ENCODE data around the gene OR52W1.
"Not testable (repeated sequence)": the region's sequence is repeated elsewhere in the genome, so short reads cannot be mapped to it uniquely, and the experiment has no call there.

Gene OR52W1

GRCh38 chr11:6216501-6216900 lies 17.5 kb downstream of the OR52W1 start:
- no peak for DNase-seq (ENCODE audit: low read depth in 4 of 4, low spot score in 1 of 4)

- no peak for DNase-seq (ENCODE audit: low read depth in 4 of 4, low spot score in 1 of 4)
Measured at GRCh38 chr11:6217722-6218121, 18.7 kb downstream of the OR52W1 start.

- DNase-seq (ENCODE audit: low read depth in 4 of 4, low spot score in 1 of 4) = no peak
Measured at GRCh38 chr11:6219359-6219758, 20.3 kb downstream of the OR52W1 start.

GRCh38 chr11:6223854-6224253 lies 24.8 kb downstream of the OR52W1 start:
- DNase-seq (ENCODE audit: low read depth in 4 of 4, low spot score in 1 of 4) = no peak

GRCh38 chr11:6224421-6224820 lies 25.4 kb downstream of the OR52W1 start:
- DNase-seq (ENCODE audit: low read depth in 4 of 4, low spot score in 1 of 4) = no peak

GRCh38 chr11:6225024-6225423 lies 26.0 kb downstream of the OR52W1 start:
- no peak for DNase-seq (ENCODE audit: low read depth in 4 of 4, low spot score in 1 of 4)

- DNase-seq (ENCODE audit: low read depth in 4 of 4, low spot score in 1 of 4) = no peak
Measured at GRCh38 chr11:6225896-6226295, 26.9 kb downstream of the OR52W1 start.

GRCh38 chr11:6228520-6228919 lies 29.5 kb downstream of the OR52W1 start:
- no peak for DNase-seq (ENCODE audit: low read depth in 4 of 4, low spot score in 1 of 4)

GRCh38 chr11:6229911-6230310 lies 30.9 kb downstream of the OR52W1 start:
- no peak for DNase-seq (ENCODE audit: low read depth in 4 of 4, low spot score in 1 of 4)

GRCh38 chr11:6232899-6233298 lies 33.9 kb downstream of the OR52W1 start:
- no peak for DNase-seq (ENCODE audit: low read depth in 4 of 4, low spot score in 1 of 4)

DNA sequence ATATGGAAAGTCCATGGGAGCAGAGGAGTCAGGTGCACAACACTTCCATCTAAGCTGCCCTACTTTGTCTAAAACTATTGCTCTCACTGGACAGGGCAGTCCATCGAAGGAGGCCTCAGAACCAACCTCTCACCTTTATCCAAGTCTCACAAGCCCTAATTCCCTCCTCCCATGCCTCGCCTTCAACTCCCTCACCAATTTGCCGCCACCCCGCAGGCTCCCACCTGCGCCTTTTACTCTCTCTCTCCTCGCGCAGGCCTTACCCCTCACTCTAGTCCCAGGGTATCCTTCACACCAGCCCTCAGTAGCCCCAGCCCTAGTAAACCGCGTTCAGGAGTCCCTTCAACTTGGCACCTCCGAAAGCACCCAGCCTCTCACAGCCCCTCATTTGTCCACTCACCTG lies 35.0 kb downstream of the OR52W1 start:
- DNase-seq (ENCODE audit: low read depth in 4 of 4, low spot score in 1 of 4) = no peak

GRCh38 chr11:6234387-6235107 lies 35.5 kb downstream of the OR52W1 start, which contains the start of gene FHIP1B:
Gene FHIP1B, minus strand, starts transcription at chr11:6234636. Its CDS starts 10,120 bp downstream, at chr11:6224516.
- peak; percentile 94 to 99 (median 98) for DNase-seq (ENCODE audit: low read depth in 4 of 4, low spot score in 1 of 4)

DNA sequence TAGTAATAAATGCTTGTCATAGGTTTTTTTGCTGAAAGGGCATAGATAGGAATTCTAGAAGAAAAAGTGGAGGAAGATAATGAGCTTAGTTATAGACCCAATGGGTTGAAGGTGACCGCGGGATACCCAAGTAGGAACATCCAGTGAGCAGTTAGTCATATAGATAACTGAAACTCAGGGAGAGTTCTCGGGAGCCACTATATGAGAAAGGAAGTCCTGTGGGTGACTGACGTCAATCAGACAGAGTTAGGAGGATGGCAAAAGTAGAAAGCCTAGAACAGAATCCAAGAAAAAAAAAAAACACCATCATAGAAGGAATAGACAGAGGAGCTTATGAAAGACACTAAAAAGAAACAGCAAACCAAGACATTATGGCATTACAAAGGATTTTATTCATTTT lies 38.2 kb downstream of the OR52W1 start:
- no peak for DNase-seq (ENCODE audit: low read depth in 4 of 4, low spot score in 1 of 4)

DNA sequence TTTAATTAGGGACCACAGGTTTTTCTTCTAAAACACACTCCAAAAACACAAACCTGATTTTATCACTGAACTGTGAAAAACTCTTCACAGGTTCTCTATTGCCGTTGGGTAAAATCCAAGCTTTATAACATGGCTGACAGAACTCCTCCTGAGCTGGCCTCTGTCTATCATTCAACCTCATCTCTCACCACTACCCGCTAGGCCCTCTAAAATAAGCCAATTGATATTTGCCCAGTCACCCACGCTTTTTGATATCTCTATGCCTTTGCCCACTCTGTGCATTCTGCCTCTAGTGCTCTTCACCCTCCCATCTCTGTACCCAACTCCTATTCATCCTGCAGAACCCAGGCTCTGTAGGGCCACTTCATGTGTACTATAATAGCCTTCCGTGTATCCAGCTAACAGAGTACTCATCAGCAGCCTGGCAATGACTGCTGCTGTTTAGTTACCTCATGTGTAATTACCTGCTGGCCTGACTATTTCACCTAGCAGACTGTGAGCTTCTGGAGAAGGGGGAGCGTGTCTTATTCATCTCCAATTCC lies 38.8 kb downstream of the OR52W1 start:
- DNase-seq (ENCODE audit: low read depth in 4 of 4, low spot score in 1 of 4) = no peak

DNA sequence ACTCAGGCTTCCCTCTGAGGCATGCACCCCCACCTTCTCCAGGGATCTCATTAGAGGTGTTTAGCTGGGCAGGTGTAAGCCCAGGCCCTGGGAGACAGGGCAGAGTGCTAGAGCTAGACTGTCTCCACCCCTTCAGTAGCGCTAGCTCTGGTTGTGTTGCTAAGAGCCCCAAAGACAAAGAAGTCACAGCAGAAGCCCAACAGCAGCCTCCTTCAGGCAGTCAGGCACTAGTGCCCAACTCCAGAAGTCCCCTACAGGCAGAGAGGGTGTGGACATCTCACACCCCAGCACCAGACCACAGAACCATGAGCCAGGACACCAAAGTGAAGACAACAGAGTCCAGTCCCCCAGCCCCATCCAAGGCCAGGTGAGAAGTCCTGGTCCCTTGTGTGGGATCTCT lies 39.9 kb downstream of the OR52W1 start, which contains the start of gene CNGA4:
Gene CNGA4 (plus strand): TSS at position 188 of the 400 bp plus-strand sequence. CDS start 118 bp downstream, at position 306.
- no peak for DNase-seq (ENCODE audit: low read depth in 4 of 4, low spot score in 1 of 4)

DNA sequence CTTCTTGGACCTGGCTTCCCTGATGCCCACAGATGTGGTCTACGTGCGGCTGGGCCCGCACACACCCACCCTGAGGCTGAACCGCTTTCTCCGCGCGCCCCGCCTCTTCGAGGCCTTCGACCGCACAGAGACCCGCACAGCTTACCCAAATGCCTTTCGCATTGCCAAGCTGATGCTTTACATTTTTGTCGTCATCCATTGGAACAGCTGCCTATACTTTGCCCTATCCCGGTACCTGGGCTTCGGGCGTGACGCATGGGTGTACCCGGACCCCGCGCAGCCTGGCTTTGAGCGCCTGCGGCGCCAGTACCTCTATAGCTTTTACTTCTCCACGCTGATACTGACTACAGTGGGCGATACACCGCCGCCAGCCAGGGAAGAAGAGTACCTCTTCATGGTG lies 41.1 kb downstream of the OR52W1 start:
- DNase-seq (ENCODE audit: low read depth in 4 of 4, low spot score in 1 of 4) = no peak

- no peak for DNase-seq (ENCODE audit: low read depth in 4 of 4, low spot score in 1 of 4)
Measured at GRCh38 chr11:6240781-6241180, 41.8 kb downstream of the OR52W1 start.

GRCh38 chr11:6241316-6241715 lies 42.3 kb downstream of the OR52W1 start:
- no peak for DNase-seq (ENCODE audit: low read depth in 4 of 4, low spot score in 1 of 4)

DNA sequence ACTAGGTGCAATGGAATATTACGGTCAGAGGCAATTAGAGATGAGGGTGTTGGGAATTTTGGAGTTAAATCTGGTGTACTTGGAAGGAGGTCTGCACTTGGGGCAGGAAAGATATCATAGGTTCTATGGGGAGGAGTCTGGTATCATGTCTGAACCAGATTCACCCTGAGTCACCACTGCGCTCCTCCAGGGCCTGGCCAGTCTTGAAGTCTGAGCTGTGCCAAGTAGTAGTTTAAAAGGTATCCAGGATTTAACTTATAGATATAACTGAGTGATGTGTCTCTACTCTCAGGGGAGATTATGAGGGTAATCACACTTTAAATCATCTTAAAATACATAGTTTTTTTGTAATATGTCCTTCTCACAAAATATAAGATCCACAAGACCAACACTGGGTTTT lies 46.5 kb downstream of the OR52W1 start:
- DNase-seq (ENCODE audit: low read depth in 4 of 4, low spot score in 1 of 4) = no peak

GRCh38 chr11:6248248-6248647 lies 49.2 kb downstream of the OR52W1 start:
- no peak for DNase-seq (ENCODE audit: low read depth in 4 of 4, low spot score in 1 of 4)

DNA sequence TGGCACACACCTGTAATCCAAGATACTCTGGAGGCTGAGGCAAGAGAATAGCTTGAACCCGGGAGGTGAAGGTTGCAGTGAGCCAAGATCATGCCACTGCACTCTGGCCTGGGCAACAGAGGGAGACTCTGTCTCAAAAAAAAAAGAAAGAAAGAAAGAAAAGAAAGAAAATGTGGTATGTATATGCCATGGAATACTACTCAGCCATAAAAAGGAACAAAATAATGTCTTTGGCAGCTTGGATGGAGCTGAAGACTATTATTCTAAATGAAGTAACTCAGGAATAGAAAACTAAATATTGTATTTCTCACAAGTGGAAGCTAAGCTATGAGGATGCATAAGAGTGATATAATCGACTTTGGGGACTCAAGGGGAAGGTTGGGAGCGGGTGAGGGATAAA lies 49.9 kb downstream of the OR52W1 start:
- DNase-seq (ENCODE audit: low read depth in 4 of 4, low spot score in 1 of 4) = not testable (repeated sequence)
